Esophagus muscularis mucosa (tissue), 4 donors: ENCODE data around the gene DMXL1. TPM values are rescaled to one million over a fixed set of nuclear protein-coding genes. Genes with fewer than 3 reads are reported as not detected.

Experiments used
- DNase-seq: peaks from one replicate; pipeline ENCODE4 v3.0.0-alpha.2; 2017; ENCODE audit errors: extremely low spot score
- H3K27ac ChIP-seq, 4 donors: fragments of 200-600 bp; sonication (generic); replicated peaks in 1 of 4; 1 replicate in 3 of 4; 2 replicates in 1 of 4; pipeline ENCODE4 v1.5.1; 2016 to 2019; ENCODE audit warnings: mild to moderate bottlenecking in 1 of 4
- H3K27me3 ChIP-seq, 4 donors: fragments of 200-600 bp; sonication (generic); one replicate each; pipeline versions ENCODE4 v1.5.1 to v1.6.0; 2016 to 2019
- H3K36me3 ChIP-seq, 4 donors: fragments of 200-600 bp; sonication (generic); one replicate each; pipeline ENCODE4 v1.5.1; 2016 to 2019
- H3K4me1 ChIP-seq, 4 donors: fragments of 200-600 bp; sonication (generic); one replicate each; pipeline ENCODE4 v1.5.1; 2016 to 2019
- H3K4me3 ChIP-seq, 4 donors: fragments of 200-600 bp; sonication (generic); 1 replicate in 2 of 4; 2 replicates in 2 of 4; pipeline ENCODE4 v1.5.1; 2016 to 2019; ENCODE audit warnings: mild to moderate bottlenecking in 4 of 4, moderate library complexity in 1 of 4
- H3K9me3 ChIP-seq, 4 donors: fragments of 200-600 bp; sonication (generic); 1 replicate in 3 of 4; 2 replicates in 1 of 4; pipeline ENCODE4 v1.5.1; 2016 to 2019
- CTCF ChIP-seq, 3 experiments: fragments of 200-600 bp in 2 of 3; fragments of 450-650 bp in 1 of 3; sonication (generic) in 2 of 3; IDR thresholded peaks; one replicate each; pipeline ENCODE4 v1.5.1; 2017 to 2019; ENCODE audit warnings: antibody characterized with exemption in 3 of 3, mild to moderate bottlenecking in 2 of 3, moderate library complexity in 1 of 3
- EP300 ChIP-seq: sonication (generic); formaldehyde crosslinking; IDR thresholded peaks from one replicate; pipeline ENCODE4 v1.6.1; 2017; ENCODE audit warnings: antibody characterized with exemption
- POLR2A ChIP-seq: fragments of 450-650 bp; IDR thresholded peaks from one replicate; pipeline ENCODE4 v1.6.1; 2017; ENCODE audit warnings: antibody characterized with exemption, moderate library complexity, mild to moderate bottlenecking, low read depth
- POLR2AphosphoS5 ChIP-seq, 2 donors: sonication (generic); formaldehyde crosslinking; IDR thresholded peaks; one replicate each; pipeline ENCODE4 v1.6.1; 2017; ENCODE audit warnings: antibody characterized with exemption in 2 of 2
- WGBS: methylation state at CpG from one replicate; pipeline ENCODE4 v1.1.5; 2018; 5-methylcytosine and 5-hydroxymethylcytosine counted together
- intact Hi-C: fragments of 100-400 bp; cut with DNase I; formaldehyde crosslinking; loops from one replicate; pipeline ENCODE4 v1.15.1; 2023
- total RNA-seq, 4 donors: library from RNA; depleted of rRNA; stranded (reverse); fragments of >200 nt; gene quantifications; one replicate each; pipeline versions ENCODE4 v1.1.0 to v1.2.1, GENCODE V29; 2016

Gene DMXL1
- total RNA-seq, 4 donors from 2014 or later = 36.3 to 65.6 (median 39.9) TPM

- H3K27me3 ChIP-seq = no peaks in the 10 kb centered on the region
- intact Hi-C loops = loop anchor here (5.0 to 10.0 kb wide), 2 partner anchors 61 to 286 kb away; partner anchors contain the start of gene DTWD2
- no peaks in the 10 kb centered on the region for H3K9me3 ChIP-seq
- peaks cover 26 to 57% (median 51%) of the 10 kb centered on the region in 4 donors for H3K4me1 ChIP-seq
- H3K4me3 ChIP-seq = no peak overlapping the region
- DNase-seq = no peak
- H3K27ac ChIP-seq = no peak overlapping the region
- no peaks in the 10 kb centered on the region for H3K36me3 ChIP-seq
- WGBS = 82% methylated on average over 6 of the region's 6 CpGs
- TF ChIP-seq EP300 (no peak), CTCF (IDR thresholded peaks at IDR 0.05) (no peak), POLR2A (no peak), POLR2AphosphoS5 (IDR thresholded peaks at IDR 0.05) (no peak)
Measured at GRCh38 chr5:119270960-119271757, 200.3 kb downstream of the DMXL1 start.

GRCh38 chr5:119271758-119272730, 201.2 kb downstream of the DMXL1 start:
- DNase-seq = no peak
- H3K9me3 ChIP-seq = no peaks in the 10 kb centered on the region
- H3K36me3 ChIP-seq = no peaks in the 10 kb centered on the region
- no peak overlapping the region for H3K27ac ChIP-seq
- WGBS = 95% methylated on average over 2 of the region's 2 CpGs
- TF ChIP-seq EP300 (no peak), POLR2A (no peak), CTCF (IDR thresholded peaks at IDR 0.05) (no peak), POLR2AphosphoS5 (IDR thresholded peaks at IDR 0.05) (no peak)
- no peaks in the 10 kb centered on the region for H3K27me3 ChIP-seq
- no peak overlapping the region for H3K4me3 ChIP-seq
- intact Hi-C loops = loop anchor here (5.0 to 10.0 kb wide), 2 partner anchors 60 to 287 kb away; partner anchors contain the start of gene DTWD2
- H3K4me1 ChIP-seq = peaks cover 26 to 57% (median 51%) of the 10 kb centered on the region in 4 donors

GRCh38 chr5:119273391-119273839, 202.5 kb downstream of the DMXL1 start:
- Histone ChIP-seq H3K36me3 (no peaks in the 10 kb centered on the region), H3K4me1 (peaks cover 22 to 50% (median 45%) of the 10 kb centered on the region in 4 donors), H3K27ac (no peak overlapping the region), H3K4me3 (no peak overlapping the region), H3K27me3 (no peaks in the 10 kb centered on the region), H3K9me3 (no peaks in the 10 kb centered on the region)
- no peak for DNase-seq
- 75% methylated on average over 9 of the region's 9 CpGs for WGBS
- TF ChIP-seq CTCF (IDR thresholded peaks at IDR 0.05) = no peak
- no peak for TF ChIP-seq EP300
- TF ChIP-seq POLR2AphosphoS5 (IDR thresholded peaks at IDR 0.05) = no peak
- no peak for TF ChIP-seq POLR2A
- intact Hi-C loops = loop anchor here (5.0 to 10.0 kb wide), 2 partner anchors 59 to 289 kb away; partner anchors contain the start of gene DTWD2

- Histone ChIP-seq H3K4me1 (peaks cover 22 to 46% (median 41%) of the 10 kb centered on the region in 4 donors), H3K27ac (no peak overlapping the region), H3K9me3 (no peaks in the 10 kb centered on the region), H3K36me3 (no peaks in the 10 kb centered on the region), H3K4me3 (no peak overlapping the region), H3K27me3 (no peaks in the 10 kb centered on the region)
- intact Hi-C loops = loop anchor here (5.0 to 10.0 kb wide), 2 partner anchors 58 to 289 kb away; partner anchors contain the start of gene DTWD2
- no peak for DNase-seq
- 78% methylated on average over 5 of the region's 5 CpGs for WGBS
- no peak for TF ChIP-seq CTCF (IDR thresholded peaks at IDR 0.05)
- no peak for TF ChIP-seq EP300
- no peak for TF ChIP-seq POLR2AphosphoS5 (IDR thresholded peaks at IDR 0.05)
- no peak for TF ChIP-seq POLR2A
Measured at GRCh38 chr5:119274030-119274766, 203.3 kb downstream of the DMXL1 start.
